ENCODE data around the gene ABCG8. TPM values are rescaled to one million over a fixed set of nuclear protein-coding genes. Genes with fewer than 3 reads are reported as not detected.

The ABCG8 gene
- total and polyA plus RNA-seq, 2 donors (not counting 3 experiments of a cell fraction or from before 2014, with no cell fraction given), result not detected

GRCh38 chr2:43800894-43801293, 37.9 kb upstream of the ABCG8 start:
- Histone ChIP-seq H3K9ac (replicated peaks; ENCODE audit: extremely low read depth, insufficient read depth, low read length) (no peak overlapping the region), H3K4me1 (ENCODE audit: control insufficient read depth, extremely low read depth, insufficient read depth, low read length) (no peaks in the 10 kb centered on the region), H3K4me2 (ENCODE audit: insufficient read depth, low read length) (no peak overlapping the region), H4K20me1 (replicated peaks; ENCODE audit: control insufficient read depth, extremely low read depth, insufficient read depth, low read length) (no peaks in the 10 kb centered on the region), H2AFZ (ENCODE audit: low read depth, low read length) (no peak overlapping the region), H3K36me3 (ENCODE audit: control insufficient read depth in 2 of 2, extremely low read depth in 1 of 2, insufficient read depth in 2 of 2, low read length in 2 of 2) (no peaks in the 10 kb centered on the region), H3K4me3 (replicated peaks in 1 of 3; ENCODE audit: insufficient read depth in 1 of 3, low read depth in 1 of 3, low read length in 3 of 3) (no peak overlapping the region), H3K27me3 (ENCODE audit: control insufficient read depth in 2 of 2, insufficient read depth in 2 of 2, low read length in 2 of 2) (no peaks in the 10 kb centered on the region), H3K9me1 (replicated peaks; ENCODE audit: control insufficient read depth, extremely low read depth, insufficient read depth, low read length) (no peaks in the 10 kb centered on the region), H3K9me3 (replicated peaks; ENCODE audit: control insufficient read depth, insufficient read depth, low read length) (no peaks in the 10 kb centered on the region), H3K79me2 (ENCODE audit: control insufficient read depth, insufficient read depth, low read length) (no peaks in the 10 kb centered on the region), H3K27ac (ENCODE audit: insufficient read depth, low read depth, low read length) (no peak overlapping the region)
- TF ChIP-seq CTCF (IDR thresholded peaks at IDR 0.05; ENCODE audit: extremely low read depth in 1 of 2, insufficient read depth in 1 of 2, low read depth in 1 of 2, low read length in 2 of 2) (no peak), GATA2 (IDR thresholded peaks at IDR 0.05; ENCODE audit: insufficient read depth, insufficient read length, low read depth, low read length) (no peak), MYC (IDR thresholded peaks at IDR 0.05; ENCODE audit: low read depth, low read length) (no peak), EZH2 (IDR thresholded peaks at IDR 0.05; ENCODE audit: borderline replicate concordance, low read depth, low read length, severe bottlenecking) (no peak), JUN (IDR thresholded peaks at IDR 0.05; ENCODE audit: borderline replicate concordance, insufficient read depth, insufficient read length, low read depth) (no peak), FOS (IDR thresholded peaks at IDR 0.05; ENCODE audit: borderline replicate concordance, insufficient read depth, low read length) (no peak), POLR2A (IDR thresholded peaks at IDR 0.05; ENCODE audit: low read depth, low read length) (no peak)
- intact Hi-C loops (cut with micrococcal nuclease) (no loop called here), dilution Hi-C loops (cut with MboI; ENCODE audit: extremely low pct_ligation_motif_present, low sequenced_read_pairs) (no loop called here)
- ChIA-PET CTCF (no interaction called here), POLR2A (interaction anchor here (0.6 kb wide), 1 partner anchor 48 kb away, joined by 9 read pairs; no protein-coding TSS in a partner anchor)
- BruUV-seq (replicated peaks), result no TSS peak
- FAIRE-seq (no peak), DNase-seq (ENCODE audit: low read depth, low spot score) (no peak)
